DMS114 treated with DMSO at 0.1 percent for 48 hours (cell line): ENCODE measurements around the gene CD163L1.
"Not testable (repeated sequence)": the region's sequence is repeated elsewhere in the genome, so short reads cannot be mapped to it uniquely, and the experiment has no call there.

Source experiments
- DNase-seq: peaks from one replicate; lab custom pipeline; 2025; ENCODE audit not compliant: unreplicated experiment; lab: John Stamatoyannopoulos, UW

The CD163L1 gene

GRCh38 chr12:7337790-7338189 lies 106.2 kb downstream of the CD163L1 start:
- DNase-seq: not testable (repeated sequence)

GRCh38 chr12:7327918-7328317 lies 116.0 kb downstream of the CD163L1 start:
- DNase-seq: peak; percentile 31

GRCh38 chr12:7324176-7324575 lies 119.8 kb downstream of the CD163L1 start:
- no peak for DNase-seq

GRCh38 chr12:7322599-7322998 lies 121.4 kb downstream of the CD163L1 start:
- DNase-seq: no peak

- no peak for DNase-seq
These were observed 122.3 kb downstream of the CD163L1 start for GRCh38 chr12:7321624-7322023.

GRCh38 chr12:7319930-7320329 lies 124.0 kb downstream of the CD163L1 start:
- no peak for DNase-seq

- DNase-seq: no peak
These were observed 133.9 kb downstream of the CD163L1 start for GRCh38 chr12:7310070-7310469.
